Prostate gland (tissue), 2 donors: Measurements from ENCODE around the gene DLGAP1.

Source experiments
- POLR2A ChIP-seq: fragments of 450-650 bp; IDR thresholded peaks from one replicate; pipeline ENCODE4 v1.6.1; 2016; ENCODE audit warnings: antibody characterized with exemption, mild to moderate bottlenecking
- POLR2AphosphoS5 ChIP-seq: sonication (generic); formaldehyde crosslinking; IDR thresholded peaks from one replicate; pipeline ENCODE4 v1.6.1; 2017; ENCODE audit warnings: antibody characterized with exemption
- TF ChIP-seq, protein P1 (sequence below), 4 experiments: fragments of 200-600 bp in 2 of 4; fragments of 450-650 bp in 2 of 4; sonication (generic) in 2 of 4; IDR thresholded peaks; 1 replicate in 3 of 4; 2 replicates in 1 of 4; pipeline ENCODE4 v1.5.1; 2016 to 2019; ENCODE audit warnings: antibody characterized with exemption in 4 of 4, mild to moderate bottlenecking in 2 of 4, moderate library complexity in 2 of 4

DNA sequence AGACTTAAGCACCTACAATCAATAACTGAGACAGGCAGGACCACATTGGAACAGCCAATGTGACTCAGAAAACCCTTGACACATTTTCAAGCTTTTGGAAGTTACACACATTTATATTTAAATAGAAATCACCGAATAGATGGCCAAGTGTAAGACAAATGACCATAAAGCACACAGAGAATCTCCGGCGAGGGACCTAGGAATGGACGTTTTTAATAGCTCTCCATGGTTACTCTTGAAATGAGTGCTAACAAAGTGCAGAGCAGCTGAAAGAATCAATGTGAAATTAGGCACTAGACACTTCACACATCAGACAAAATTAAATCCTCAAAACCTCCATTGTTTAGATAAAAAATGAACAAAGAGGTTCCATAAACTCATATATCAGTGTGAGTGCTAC, 376.9 kb downstream of the DLGAP1 start:
- TF ChIP-seq, protein P1, sequence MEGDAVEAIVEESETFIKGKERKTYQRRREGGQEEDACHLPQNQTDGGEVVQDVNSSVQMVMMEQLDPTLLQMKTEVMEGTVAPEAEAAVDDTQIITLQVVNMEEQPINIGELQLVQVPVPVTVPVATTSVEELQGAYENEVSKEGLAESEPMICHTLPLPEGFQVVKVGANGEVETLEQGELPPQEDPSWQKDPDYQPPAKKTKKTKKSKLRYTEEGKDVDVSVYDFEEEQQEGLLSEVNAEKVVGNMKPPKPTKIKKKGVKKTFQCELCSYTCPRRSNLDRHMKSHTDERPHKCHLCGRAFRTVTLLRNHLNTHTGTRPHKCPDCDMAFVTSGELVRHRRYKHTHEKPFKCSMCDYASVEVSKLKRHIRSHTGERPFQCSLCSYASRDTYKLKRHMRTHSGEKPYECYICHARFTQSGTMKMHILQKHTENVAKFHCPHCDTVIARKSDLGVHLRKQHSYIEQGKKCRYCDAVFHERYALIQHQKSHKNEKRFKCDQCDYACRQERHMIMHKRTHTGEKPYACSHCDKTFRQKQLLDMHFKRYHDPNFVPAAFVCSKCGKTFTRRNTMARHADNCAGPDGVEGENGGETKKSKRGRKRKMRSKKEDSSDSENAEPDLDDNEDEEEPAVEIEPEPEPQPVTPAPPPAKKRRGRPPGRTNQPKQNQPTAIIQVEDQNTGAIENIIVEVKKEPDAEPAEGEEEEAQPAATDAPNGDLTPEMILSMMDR (IDR thresholded peaks at IDR 0.05), result no peak
- TF ChIP-seq POLR2AphosphoS5 (no peak), POLR2A (no peak)
